ENCODE measurements around the gene TH. TPM values are rescaled to one million over a fixed set of nuclear protein-coding genes. Genes with fewer than 3 reads are reported as not detected.

The TH gene
- total RNA-seq, 2 donors from 2014 or later = not detected

- no peak overlapping the region for H3K27ac ChIP-seq
- no peaks in the 10 kb centered on the region for H3K9me3 ChIP-seq
- no peak for DNase-seq (ENCODE audit: low spot score)
- H3K4me3 ChIP-seq = no peak overlapping the region
- no peaks in the 10 kb centered on the region for H3K27me3 ChIP-seq
- no peaks in the 10 kb centered on the region for H3K4me1 ChIP-seq
- no peaks in the 10 kb centered on the region for H3K36me3 ChIP-seq
- no peak for TF ChIP-seq CTCF (IDR thresholded peaks at IDR 0.05)
Measured at GRCh38 chr11:2205981-2206690, 34.5 kb upstream of the TH start.

GRCh38 chr11:2205214-2205720 lies 33.7 kb upstream of the TH start:
- TF ChIP-seq CTCF (IDR thresholded peaks at IDR 0.05) = no peak
- no peaks in the 10 kb centered on the region for H3K27me3 ChIP-seq
- no peaks in the 10 kb centered on the region for H3K4me1 ChIP-seq
- H3K27ac ChIP-seq = no peak overlapping the region
- no peak for DNase-seq (ENCODE audit: low spot score)
- no peaks in the 10 kb centered on the region for H3K9me3 ChIP-seq
- H3K4me3 ChIP-seq = no peak overlapping the region
- no peaks in the 10 kb centered on the region for H3K36me3 ChIP-seq

GRCh38 chr11:2204361-2205213 lies 33.0 kb upstream of the TH start:
- no peaks in the 10 kb centered on the region for H3K27me3 ChIP-seq
- no peaks in the 10 kb centered on the region for H3K36me3 ChIP-seq
- no peak for TF ChIP-seq CTCF (IDR thresholded peaks at IDR 0.05)
- no peak for DNase-seq (ENCODE audit: low spot score)
- no peak overlapping the region for H3K4me3 ChIP-seq
- H3K4me1 ChIP-seq = no peaks in the 10 kb centered on the region
- H3K9me3 ChIP-seq = no peaks in the 10 kb centered on the region
- H3K27ac ChIP-seq = no peak overlapping the region

GRCh38 chr11:2203440-2204259 lies 32.0 kb upstream of the TH start:
- no peak overlapping the region for H3K4me3 ChIP-seq
- no peak overlapping the region for H3K27ac ChIP-seq
- no peaks in the 10 kb centered on the region for H3K9me3 ChIP-seq
- H3K36me3 ChIP-seq = no peaks in the 10 kb centered on the region
- no peaks in the 10 kb centered on the region for H3K27me3 ChIP-seq
- no peaks in the 10 kb centered on the region for H3K4me1 ChIP-seq
- no peak for DNase-seq (ENCODE audit: low spot score)
- TF ChIP-seq CTCF (IDR thresholded peaks at IDR 0.05) = no peak

DNA sequence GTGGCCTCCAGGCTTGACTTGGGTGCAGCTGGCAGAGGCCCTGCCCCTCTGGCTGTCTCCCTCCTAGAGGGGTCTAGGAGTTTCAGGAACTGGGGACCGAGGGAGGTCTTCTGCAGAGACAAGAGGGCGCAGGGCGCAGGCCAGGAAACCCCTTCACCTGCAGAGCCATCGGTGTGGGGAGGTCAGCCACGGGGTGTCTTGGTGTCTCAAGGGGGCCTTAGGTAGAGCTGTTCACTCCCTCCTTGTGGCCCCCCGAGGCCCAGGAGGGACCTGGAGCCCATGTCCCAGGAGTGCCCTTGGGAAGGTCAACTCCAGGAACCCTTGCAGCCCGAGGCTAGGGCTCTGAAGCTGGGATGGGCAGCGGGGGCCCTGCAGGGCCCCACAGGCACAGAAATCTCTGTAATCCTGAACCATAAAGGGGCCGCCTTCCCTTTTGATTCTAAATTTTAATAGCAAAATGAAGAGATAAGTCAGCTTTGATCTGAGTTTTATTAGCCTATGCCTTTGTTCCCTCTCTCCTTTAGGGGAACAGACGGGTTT lies 31.4 kb upstream of the TH start:
- Histone ChIP-seq H3K4me3 (no peak overlapping the region), H3K36me3 (no peaks in the 10 kb centered on the region)
- no peak for DNase-seq (ENCODE audit: low spot score)

More for the DNA sequence above, 31.4 kb upstream of the TH start:
- H3K9me3 ChIP-seq = no peaks in the 10 kb centered on the region
- H3K27me3 ChIP-seq = no peaks in the 10 kb centered on the region
- TF ChIP-seq CTCF (IDR thresholded peaks at IDR 0.05) = no peak
- H3K4me1 ChIP-seq = no peaks in the 10 kb centered on the region
- no peak overlapping the region for H3K27ac ChIP-seq

Data from right atrium auricular region (tissue), 2 donors.